Osteoblast (primary cell): Measurements from ENCODE around the gene GGCT. TPM values are rescaled to one million over a fixed set of nuclear protein-coding genes. Genes with fewer than 3 reads are reported as not detected.

Experiments
- DNase-seq: peaks from one replicate; pipeline ENCODE4 v3.0.0; 2011; ENCODE audit warnings: low spot score, mixed read lengths; ENCODE audit not compliant: insufficient read length; ENCODE audit errors: missing footprints
- H2AFZ ChIP-seq: 2 replicates; pipeline ENCODE4 v1.6.0; 2011; ENCODE audit warnings: mild to moderate bottlenecking, low read length
- H3K27ac ChIP-seq: 2 replicates; pipeline ENCODE4 v1.5.1; 2011; ENCODE audit warnings: mild to moderate bottlenecking, low read depth, low read length, moderate library complexity
- H3K27me3 ChIP-seq: 2 replicates; pipeline ENCODE4 v1.6.0; 2012; ENCODE audit warnings: mild to moderate bottlenecking, control low read depth, inconsistent platforms, low read length, moderate library complexity; ENCODE audit not compliant: insufficient read depth
- H3K36me3 ChIP-seq: 2 replicates; pipeline ENCODE4 v1.5.1; 2011; ENCODE audit warnings: mild to moderate bottlenecking, low read length, control low read depth, moderate library complexity; ENCODE audit not compliant: insufficient read depth
- H3K4me1 ChIP-seq: 2 replicates; pipeline ENCODE4 v1.5.1; 2011; ENCODE audit warnings: mild to moderate bottlenecking, low read length, control low read depth, moderate library complexity; ENCODE audit not compliant: insufficient read depth
- H3K4me2 ChIP-seq: 2 replicates; pipeline ENCODE4 v1.6.0; 2011; ENCODE audit warnings: mild to moderate bottlenecking, low read length; ENCODE audit not compliant: insufficient read depth
- H3K4me3 ChIP-seq: fragments of 200-600 bp; sonication (generic); 3 replicates; pipeline ENCODE4 v1.5.1; 2012; ENCODE audit warnings: mild to moderate bottlenecking, low read length, inconsistent platforms; ENCODE audit not compliant: insufficient read depth
- H3K79me2 ChIP-seq: 2 replicates; pipeline ENCODE4 v1.6.0; 2012; ENCODE audit warnings: mild to moderate bottlenecking, low read length, control low read depth, inconsistent platforms; ENCODE audit not compliant: insufficient read depth
- H3K9me3 ChIP-seq: 2 replicates; pipeline ENCODE4 v1.5.1; 2011; ENCODE audit warnings: low read depth, low read length, control low read depth
- H4K20me1 ChIP-seq: 2 replicates; pipeline ENCODE4 v1.6.0; 2012; ENCODE audit warnings: mild to moderate bottlenecking, low read length, control low read depth; ENCODE audit not compliant: insufficient read depth
- CTCF ChIP-seq: IDR thresholded peaks from 2 replicates; pipeline ENCODE4 v1.5.1; 2011; ENCODE audit warnings: mild to moderate bottlenecking, low read depth, low read length, moderate library complexity; ENCODE audit errors: extremely low read depth
- total RNA-seq: library from RNA; depleted of rRNA; stranded (reverse); fragments of >200 nt; gene quantifications from 2 replicates; pipeline ENCODE4 v1.2.3, GENCODE V29; 2012

The GGCT gene
- total RNA-seq, 1 donor: 24.2 TPM

DNA sequence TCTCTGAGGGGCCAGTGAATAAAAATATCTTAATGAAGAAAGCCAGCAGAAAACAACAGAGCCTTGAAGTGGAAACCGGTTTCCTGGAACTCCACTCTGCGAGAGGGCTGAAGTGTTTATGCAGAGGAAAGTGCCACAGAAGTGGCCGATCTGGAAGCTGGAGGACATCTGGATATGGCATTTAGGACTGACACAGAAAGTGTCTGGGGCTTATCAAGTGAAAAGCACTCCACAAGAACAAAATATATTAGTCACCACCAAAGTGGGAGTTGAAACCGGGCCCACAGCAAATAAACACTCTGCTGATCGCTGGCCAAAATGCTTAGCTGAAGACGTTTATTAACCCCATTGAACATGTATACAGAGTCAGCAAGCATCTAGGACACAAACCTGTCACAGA is 33.9 kb downstream of the GGCT start:
- H3K36me3 ChIP-seq: no peaks in the 10 kb centered on the region
- H4K20me1 ChIP-seq: no peaks in the 10 kb centered on the region
- peaks cover 82% of the 10 kb centered on the region for H3K4me1 ChIP-seq
- H3K9me3 ChIP-seq: no peaks in the 10 kb centered on the region
- no peak for DNase-seq
- H3K27me3 ChIP-seq: no peaks in the 10 kb centered on the region
- H3K4me3 ChIP-seq: peak overlapping the region; percentile 9
- no peak overlapping the region for H2AFZ ChIP-seq
- peaks cover 57% of the 10 kb centered on the region for H3K79me2 ChIP-seq
- peak overlapping the region; percentile 67 for H3K4me2 ChIP-seq
- peak overlapping the region; percentile 99 for H3K27ac ChIP-seq
- no peak for TF ChIP-seq CTCF

DNA sequence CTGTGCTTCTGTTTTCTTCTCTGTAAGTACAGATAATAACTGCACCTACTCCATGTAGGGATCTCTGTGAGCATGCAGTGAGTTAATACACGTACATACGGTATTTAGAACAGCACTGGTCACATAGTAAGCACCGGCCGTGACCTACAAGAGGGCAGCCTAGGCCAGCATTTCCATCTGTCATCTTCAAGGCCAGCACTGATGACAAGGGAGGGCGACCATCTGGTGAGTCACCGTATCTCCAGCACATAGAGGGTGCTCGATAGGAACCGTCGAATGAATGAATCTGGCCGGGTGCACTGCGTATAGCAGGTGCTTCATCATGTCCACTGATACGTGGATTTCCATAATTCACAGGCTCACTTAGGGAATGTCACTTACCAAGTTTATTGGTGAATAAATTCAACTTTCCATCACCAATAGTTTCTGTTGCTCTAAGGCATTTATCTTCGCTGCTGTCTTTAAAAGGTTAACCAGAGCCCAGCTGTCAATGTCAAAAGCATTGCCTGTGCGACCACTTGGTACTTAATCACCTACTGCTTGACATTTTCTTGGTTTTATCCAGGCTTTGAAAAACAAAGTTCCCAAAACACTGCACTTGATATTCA is 34.4 kb downstream of the GGCT start:
- no peaks in the 10 kb centered on the region for H4K20me1 ChIP-seq
- H3K27me3 ChIP-seq: no peaks in the 10 kb centered on the region
- no peaks in the 10 kb centered on the region for H3K36me3 ChIP-seq
- DNase-seq: no peak
- no peaks in the 10 kb centered on the region for H3K9me3 ChIP-seq
- peaks cover 82% of the 10 kb centered on the region for H3K4me1 ChIP-seq
- peak overlapping the region; percentile 9 for H3K4me3 ChIP-seq
- peak overlapping the region; percentile 99 for H3K27ac ChIP-seq
- TF ChIP-seq CTCF: no peak
- H2AFZ ChIP-seq: no peak overlapping the region
- H3K4me2 ChIP-seq: peak overlapping the region; percentile 67
- peaks cover 57% of the 10 kb centered on the region for H3K79me2 ChIP-seq

- peaks cover 59% of the 10 kb centered on the region for H3K79me2 ChIP-seq
- peak; percentile 91 for DNase-seq
- H3K4me1 ChIP-seq: peaks cover 82% of the 10 kb centered on the region
- TF ChIP-seq CTCF: peak; percentile 65
- H3K4me3 ChIP-seq: peak overlapping the region; percentile 49
- H3K4me2 ChIP-seq: peak overlapping the region; percentile 72
- H4K20me1 ChIP-seq: no peaks in the 10 kb centered on the region
- peak overlapping the region; percentile 59 for H2AFZ ChIP-seq
- H3K27me3 ChIP-seq: no peaks in the 10 kb centered on the region
- H3K27ac ChIP-seq: peak overlapping the region; percentile 99
- no peaks in the 10 kb centered on the region for H3K9me3 ChIP-seq
- no peaks in the 10 kb centered on the region for H3K36me3 ChIP-seq
Measured at GRCh38 chr7:30469303-30469702, 35.3 kb downstream of the GGCT start.

DNA sequence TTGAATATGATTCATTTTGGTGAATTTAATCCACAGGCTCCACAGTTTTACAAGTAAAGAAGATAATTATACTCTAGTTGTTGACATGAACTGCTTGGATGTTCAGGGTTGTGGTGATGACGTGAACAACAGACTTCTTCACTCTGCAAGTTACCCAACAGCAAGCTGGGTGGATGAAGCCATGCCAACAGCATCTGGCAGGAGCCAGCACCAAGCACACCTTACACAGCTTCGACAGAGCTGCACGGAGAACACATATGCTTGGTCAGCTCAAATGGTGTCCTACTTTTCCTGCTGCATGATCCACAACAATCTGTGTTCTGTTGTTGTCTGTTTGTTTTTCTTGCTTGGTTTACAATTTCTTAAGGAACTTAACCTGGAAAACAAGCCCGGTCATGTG is 35.8 kb downstream of the GGCT start:
- Histone ChIP-seq H3K79me2 (peaks cover 58% of the 10 kb centered on the region), H3K27me3 (no peaks in the 10 kb centered on the region), H3K9me3 (no peaks in the 10 kb centered on the region), H3K4me2 (peak overlapping the region; percentile 72), H3K27ac (peak overlapping the region; percentile 99), H3K4me3 (peak overlapping the region; percentile 49), H3K4me1 (peaks cover 83% of the 10 kb centered on the region), H2AFZ (peak overlapping the region; percentile 59), H3K36me3 (no peaks in the 10 kb centered on the region), H4K20me1 (no peaks in the 10 kb centered on the region)
- DNase-seq: no peak
- TF ChIP-seq CTCF: no peak
